ENCODE measurements around the gene LHFPL2.

The LHFPL2 gene

DNA sequence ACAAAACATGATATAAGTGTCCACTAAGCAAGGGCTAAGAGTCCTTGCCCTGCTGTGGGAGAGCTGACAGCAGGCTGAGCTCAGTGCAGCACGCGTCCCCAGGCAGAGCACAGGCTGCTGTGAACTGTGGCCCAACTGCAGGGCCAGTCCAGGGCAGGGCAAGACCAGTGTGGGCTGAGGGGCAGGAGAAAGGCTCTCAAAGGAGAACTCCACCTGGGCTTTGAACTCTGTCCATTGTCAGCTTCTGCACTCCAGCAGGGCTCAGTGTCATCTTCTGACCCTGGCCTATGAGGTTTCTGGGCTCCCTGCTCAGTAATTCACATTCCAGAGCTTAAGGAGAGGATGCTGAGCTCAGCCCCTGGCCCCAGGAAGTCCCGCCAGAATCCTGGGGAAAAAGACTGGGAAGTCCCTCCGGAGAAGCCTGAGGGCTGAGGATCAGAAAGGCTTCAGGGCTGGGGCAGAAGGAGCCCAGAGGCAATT lies 37.4 kb downstream of the LHFPL2 start:
- FAIRE-seq (no peak), DNase-seq (ENCODE audit: insufficient read length, low spot score) (peak; percentile 23)

DNA sequence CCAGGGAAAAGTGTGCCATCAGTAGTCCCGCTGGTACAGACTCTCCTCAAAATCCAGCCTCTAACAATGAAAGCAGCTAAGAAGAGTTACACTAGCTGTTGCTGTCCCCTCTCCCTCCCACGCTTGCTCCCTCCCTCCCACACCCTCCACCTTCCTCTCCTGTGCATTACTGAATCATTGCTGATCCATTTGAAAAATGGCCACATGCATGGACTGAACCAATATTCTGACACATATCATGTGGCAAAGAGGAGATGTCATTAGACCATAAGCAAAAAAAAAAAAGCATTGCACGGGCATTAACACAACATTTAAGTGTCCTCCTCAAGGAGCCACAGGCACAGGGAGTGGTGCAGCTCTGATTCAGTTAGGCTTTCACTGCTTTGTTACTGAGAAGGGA lies 37.9 kb downstream of the LHFPL2 start:
- FAIRE-seq, result no peak
- no peak for TF ChIP-seq POLR2A (IDR thresholded peaks at IDR 0.05; ENCODE audit: low read depth, low read length)
- no peak for DNase-seq (ENCODE audit: insufficient read length, low spot score)

More for the DNA sequence above, 37.4 kb downstream of the LHFPL2 start:
- no peak for TF ChIP-seq POLR2A (IDR thresholded peaks at IDR 0.05; ENCODE audit: low read depth, low read length)

DNA sequence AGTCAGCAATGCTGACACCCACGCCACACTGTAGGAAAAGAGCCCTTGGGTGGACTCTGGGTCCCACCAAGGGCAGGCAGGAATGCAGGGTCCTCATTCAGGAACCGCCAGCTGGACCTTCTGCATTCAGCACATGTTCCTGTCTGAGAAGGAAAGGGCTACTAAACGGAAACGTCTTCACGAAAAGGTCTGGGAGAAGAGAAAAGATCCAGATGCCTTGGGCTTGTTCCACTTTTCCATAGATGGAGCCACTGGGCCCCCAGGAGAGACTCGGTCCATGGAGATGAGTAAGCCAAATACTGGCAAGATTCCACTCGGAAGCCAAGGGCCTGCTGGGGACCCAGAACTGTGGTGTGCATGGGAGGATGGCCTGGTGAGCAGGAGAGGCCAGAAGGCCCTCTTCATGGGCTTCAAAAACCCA lies 38.4 kb downstream of the LHFPL2 start:
- FAIRE-seq (peak; percentile 23), DNase-seq (ENCODE audit: insufficient read length, low spot score) (peak; percentile 37)

DNA sequence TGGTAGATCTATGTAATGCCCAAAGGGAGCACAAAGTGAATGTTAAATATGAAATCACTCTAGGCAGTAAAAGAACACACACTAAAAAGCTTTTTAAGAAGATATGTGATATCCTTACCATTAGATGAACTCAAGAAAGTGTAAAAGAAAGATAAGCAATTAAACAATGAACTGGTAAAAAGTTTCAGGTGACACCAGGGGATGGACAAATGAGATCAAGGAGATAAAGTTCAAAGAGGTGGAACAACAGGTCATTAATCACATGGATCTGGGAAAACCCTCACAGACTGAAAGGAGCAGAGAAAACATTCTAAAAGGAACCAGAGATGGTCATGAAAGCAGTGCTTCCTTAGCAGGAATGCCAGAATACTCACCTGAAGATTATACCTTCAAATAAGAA lies 40.7 kb downstream of the LHFPL2 start:
- DNase-seq (ENCODE audit: insufficient read length, low spot score) (no peak), FAIRE-seq (no peak)
- TF ChIP-seq POLR2A (IDR thresholded peaks at IDR 0.05; ENCODE audit: low read depth, low read length), result no peak

More for the DNA sequence above, 38.4 kb downstream of the LHFPL2 start:
- no peak for TF ChIP-seq POLR2A (IDR thresholded peaks at IDR 0.05; ENCODE audit: low read depth, low read length)

DNA sequence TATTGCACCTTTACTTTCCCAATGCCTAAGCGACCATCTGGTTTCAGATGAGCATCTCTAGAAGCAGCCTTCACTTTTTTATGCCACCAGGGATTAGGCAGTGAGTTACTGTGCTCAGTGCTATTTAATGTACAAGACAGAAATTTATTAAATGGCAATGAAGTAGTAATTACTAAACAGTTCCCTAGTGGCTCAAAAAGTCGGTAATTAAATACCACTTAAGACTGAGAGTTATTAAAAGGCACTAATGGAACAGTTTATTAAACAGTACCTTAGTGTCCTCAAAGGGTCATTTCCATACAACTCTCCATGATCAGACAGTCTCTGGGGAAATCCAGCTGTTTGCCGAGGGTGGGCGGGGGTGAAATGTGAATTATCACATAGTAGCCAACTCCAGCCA lies 42.3 kb downstream of the LHFPL2 start:
- FAIRE-seq (no peak), DNase-seq (ENCODE audit: insufficient read length, low spot score) (no peak)
- TF ChIP-seq POLR2A (IDR thresholded peaks at IDR 0.05; ENCODE audit: low read depth, low read length), result no peak

DNA sequence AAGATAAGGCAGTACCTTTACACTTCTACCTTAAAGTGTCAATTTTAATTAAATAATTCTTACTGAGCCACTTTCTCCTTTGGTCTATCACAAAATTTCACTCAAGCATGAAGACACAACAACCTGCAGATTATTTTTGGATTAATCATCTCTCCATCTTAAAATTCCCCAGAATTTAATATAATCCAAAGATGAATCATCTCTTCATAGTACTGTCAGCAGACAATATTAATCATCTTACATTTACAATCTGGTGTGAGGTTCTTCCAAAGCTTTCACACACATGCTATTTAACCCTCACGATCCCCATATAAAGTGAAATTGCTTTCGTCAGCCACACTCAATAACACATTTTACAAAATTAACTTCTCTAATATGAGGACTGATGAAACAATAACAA lies 43.0 kb downstream of the LHFPL2 start:
- TF ChIP-seq POLR2A (IDR thresholded peaks at IDR 0.05; ENCODE audit: low read depth, low read length), result no peak

DNA sequence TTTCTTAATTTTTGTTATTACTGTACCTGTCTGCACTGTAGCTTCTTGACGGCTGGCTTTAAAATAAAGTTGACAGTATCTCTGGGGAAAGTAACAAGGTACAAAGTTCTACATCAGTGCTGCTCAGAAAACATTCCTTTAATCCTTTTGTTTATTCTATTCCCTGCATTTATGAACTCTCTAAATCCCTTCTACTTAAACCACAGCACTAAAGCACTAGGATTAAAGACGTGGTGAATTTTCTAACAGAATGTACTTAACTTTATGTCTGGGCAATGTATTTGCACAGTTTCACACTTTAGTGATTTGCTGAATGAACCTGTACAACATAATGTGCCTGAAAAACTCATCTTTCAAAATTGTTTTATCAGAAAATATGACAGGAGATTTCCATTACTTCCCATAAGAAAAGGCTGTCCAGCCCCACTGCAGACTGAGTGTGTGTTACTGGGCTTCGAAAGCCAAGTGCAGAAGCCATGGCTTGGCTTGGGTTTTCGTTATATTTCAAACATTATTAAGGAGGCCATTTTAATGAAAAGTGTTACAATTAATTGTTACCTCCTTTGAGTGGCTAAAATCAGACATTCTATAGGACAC lies 43.8 kb downstream of the LHFPL2 start:
- DNase-seq (ENCODE audit: insufficient read length, low spot score) (no peak), FAIRE-seq (no peak)

More for the DNA sequence above, 43.0 kb downstream of the LHFPL2 start:
- DNase-seq (ENCODE audit: insufficient read length, low spot score) (no peak), FAIRE-seq (no peak)

DNA sequence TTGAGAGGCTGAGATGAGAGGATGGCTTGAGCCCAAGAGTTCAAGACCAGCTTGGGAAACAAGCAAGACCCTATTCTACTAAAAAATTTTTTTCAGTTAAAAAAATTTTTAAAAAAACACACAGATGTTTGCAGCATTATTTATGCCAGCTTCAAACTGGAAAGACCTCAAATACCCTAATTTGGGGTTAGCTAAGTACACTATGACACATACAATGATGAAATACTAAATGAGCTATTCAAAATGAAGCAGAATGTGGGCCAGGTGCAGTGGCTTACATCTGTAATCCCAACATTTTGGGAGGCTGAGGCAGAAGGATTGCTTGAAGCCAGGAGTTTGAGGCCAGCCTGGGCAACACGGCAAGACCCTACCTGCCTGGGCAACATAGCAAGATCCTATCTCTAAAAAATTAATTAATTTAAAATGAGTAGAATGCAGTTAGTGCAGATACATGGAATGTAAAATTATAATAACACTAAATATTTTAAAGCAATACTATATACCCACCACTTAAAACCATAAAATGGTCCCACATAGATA lies 44.9 kb downstream of the LHFPL2 start:
- FAIRE-seq (no peak), DNase-seq (ENCODE audit: insufficient read length, low spot score) (no peak)
- TF ChIP-seq POLR2A (IDR thresholded peaks at IDR 0.05; ENCODE audit: low read depth, low read length), result no peak

More for the DNA sequence above, 43.8 kb downstream of the LHFPL2 start:
- TF ChIP-seq POLR2A (IDR thresholded peaks at IDR 0.05; ENCODE audit: low read depth, low read length), result no peak

DNA sequence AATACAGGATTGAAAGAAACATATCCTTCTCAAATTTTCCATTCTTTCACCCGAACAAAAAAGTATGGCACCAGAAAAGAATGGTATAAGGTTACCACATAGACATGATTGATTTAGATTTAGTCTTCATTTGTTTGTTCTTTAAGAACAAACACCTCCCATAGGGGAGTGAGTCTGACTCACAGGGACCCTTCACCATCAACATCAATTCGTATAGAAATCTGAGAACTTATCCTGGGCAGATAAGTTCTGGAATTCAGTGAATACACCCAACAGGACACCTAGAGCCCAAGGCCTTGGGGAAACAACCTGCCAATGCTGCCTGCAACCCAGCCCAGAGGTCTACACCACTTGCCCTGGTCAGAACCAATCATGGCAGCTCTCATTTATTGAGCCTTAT lies 46.2 kb downstream of the LHFPL2 start:
- FAIRE-seq (no peak), DNase-seq (ENCODE audit: insufficient read length, low spot score) (no peak)
- no peak for TF ChIP-seq POLR2A (IDR thresholded peaks at IDR 0.05; ENCODE audit: low read depth, low read length)

DNA sequence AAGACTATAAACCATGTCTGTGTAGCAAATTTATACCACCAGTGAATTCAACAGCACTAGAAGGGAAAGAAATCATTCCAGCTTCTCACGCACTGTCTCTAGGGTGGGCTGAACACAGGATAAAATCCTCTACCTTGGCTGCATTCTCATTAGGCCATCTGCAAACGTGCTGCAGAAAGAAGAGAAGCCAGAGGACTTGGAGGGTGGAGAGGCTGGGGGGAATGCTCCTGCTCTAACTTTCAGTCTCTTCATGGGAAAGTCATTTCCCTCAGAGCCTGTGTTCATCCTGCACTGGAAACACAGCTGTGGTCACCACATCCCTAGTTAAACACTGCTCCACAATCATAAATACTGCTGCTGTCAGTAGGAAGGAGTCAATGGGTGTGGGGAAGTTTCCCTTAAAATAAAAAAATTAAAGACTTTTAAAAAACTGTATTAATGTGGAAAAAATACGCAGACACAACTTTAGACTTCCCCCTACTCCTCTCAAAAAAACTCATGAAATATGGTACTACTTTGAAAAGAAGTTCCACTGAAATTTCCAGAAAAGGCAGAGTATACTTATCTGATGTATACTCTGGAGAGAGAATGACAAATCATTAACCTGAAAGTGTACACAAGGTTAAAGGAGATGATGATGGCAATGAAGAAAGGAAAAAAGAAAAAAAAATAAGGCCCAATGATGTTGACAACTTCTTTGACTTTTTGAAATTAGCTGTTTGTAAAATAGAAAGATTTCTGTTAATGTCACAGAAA lies 46.8 kb downstream of the LHFPL2 start:
- no peak for TF ChIP-seq POLR2A (IDR thresholded peaks at IDR 0.05; ENCODE audit: low read depth, low read length)
- DNase-seq (ENCODE audit: insufficient read length, low spot score) (no peak), FAIRE-seq (peak; percentile 52)

DNA sequence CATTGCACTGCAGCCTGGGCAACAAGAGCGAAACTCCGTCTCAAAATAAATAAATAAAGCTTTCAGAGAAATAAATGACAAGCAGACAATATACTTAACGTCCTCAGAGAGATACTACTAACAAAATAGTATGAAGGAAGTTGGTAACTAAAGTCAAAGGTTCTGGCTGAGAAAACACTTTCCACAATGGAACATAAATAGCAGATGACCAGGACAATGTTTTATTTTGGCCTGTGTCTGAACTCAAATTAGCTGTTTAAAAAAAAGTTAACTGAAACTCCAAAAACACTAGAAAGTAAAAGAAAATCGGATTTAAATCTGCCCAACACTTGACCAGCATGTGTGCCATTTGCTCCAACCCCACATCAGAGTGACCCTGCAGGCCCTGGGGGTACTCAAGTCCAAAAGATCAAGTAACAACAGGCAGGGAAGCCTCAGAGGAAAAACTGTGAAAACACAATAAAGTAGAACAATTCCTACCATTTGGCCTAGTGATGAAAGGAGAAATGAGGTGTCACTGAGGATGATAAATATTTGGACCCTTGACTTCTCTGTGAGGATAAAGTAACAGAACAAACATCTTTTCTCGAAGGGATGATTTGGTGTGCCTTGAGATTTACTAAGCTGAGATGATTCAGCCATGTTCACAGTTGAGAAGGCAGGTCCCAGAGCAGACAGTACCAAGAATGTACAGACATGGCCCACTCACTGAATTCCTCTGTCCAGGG lies 47.7 kb downstream of the LHFPL2 start:
- DNase-seq (ENCODE audit: insufficient read length, low spot score) (no peak), FAIRE-seq (no peak)
- no peak for TF ChIP-seq POLR2A (IDR thresholded peaks at IDR 0.05; ENCODE audit: low read depth, low read length)

DNA sequence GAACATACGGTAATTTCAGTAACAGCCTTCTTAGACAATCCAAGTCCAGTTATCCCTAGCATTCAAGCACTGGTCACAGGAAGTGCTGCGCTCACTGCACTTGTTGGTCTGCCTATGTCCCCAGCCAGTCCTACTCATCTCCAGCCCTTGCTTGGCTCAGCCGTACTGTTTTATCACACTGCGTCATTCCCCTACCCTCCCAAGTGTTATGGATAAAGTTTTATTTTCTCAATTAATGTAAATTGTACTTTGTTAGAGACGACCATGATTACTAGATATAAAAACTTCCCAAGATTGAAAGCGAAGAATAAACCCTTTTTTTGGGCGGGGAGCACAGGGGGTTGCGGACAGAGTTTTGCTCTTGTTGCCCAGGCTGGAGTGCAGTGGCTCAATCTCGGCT lies 49.6 kb downstream of the LHFPL2 start:
- FAIRE-seq (no peak), DNase-seq (ENCODE audit: insufficient read length, low spot score) (no peak)
- no peak for TF ChIP-seq POLR2A (IDR thresholded peaks at IDR 0.05; ENCODE audit: low read depth, low read length)

DNA sequence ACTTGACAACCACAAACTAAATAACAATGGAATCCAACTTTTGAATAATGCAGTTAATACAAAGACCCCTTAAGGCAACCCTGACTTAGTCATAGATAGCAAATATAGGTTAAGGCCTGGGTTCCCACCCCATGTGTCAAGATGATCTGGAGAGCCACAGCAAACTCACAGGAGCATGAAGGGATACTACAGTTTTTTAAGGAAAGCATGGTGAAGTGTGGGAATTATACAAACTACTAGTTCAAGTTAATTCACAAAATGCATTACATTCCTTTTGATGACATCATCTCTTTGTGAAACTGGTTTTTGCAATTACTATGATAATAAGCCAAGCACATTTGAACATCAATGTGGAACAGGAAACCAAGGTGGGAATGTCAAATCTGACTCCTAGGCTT lies 50.6 kb downstream of the LHFPL2 start:
- no peak for FAIRE-seq
- no peak for TF ChIP-seq POLR2A (IDR thresholded peaks at IDR 0.05; ENCODE audit: low read depth, low read length)
- DNase-seq (ENCODE audit: insufficient read length, low spot score), result no peak
